KMS-11 (cell line): ENCODE results near the gene NDST3.

ENCODE experiments used
- H2AFZ ChIP-seq: fragments of 200-600 bp; sonication (generic); 2 replicates; pipeline ENCODE4 v1.6.1; 2016; ENCODE audit warnings: antibody characterized with exemption, mixed run types, low read depth
- H3K27ac ChIP-seq: fragments of 200-600 bp; sonication (generic); 2 replicates; pipeline ENCODE4 v1.6.1; 2016; ENCODE audit warnings: mild to moderate bottlenecking, mixed run types
- H3K27me3 ChIP-seq: fragments of 200-600 bp; sonication (generic); 2 replicates; pipeline ENCODE4 v1.6.1; 2017; ENCODE audit warnings: mild to moderate bottlenecking, low read depth, mixed run types, moderate library complexity; ENCODE audit not compliant: insufficient read depth
- H3K36me3 ChIP-seq: fragments of 200-600 bp; sonication (generic); 2 replicates; pipeline ENCODE4 v1.6.1; 2017; ENCODE audit warnings: mild to moderate bottlenecking, mixed run types; ENCODE audit not compliant: insufficient read depth
- H3K4me1 ChIP-seq: fragments of 200-600 bp; sonication (generic); 2 replicates; pipeline ENCODE4 v1.6.1; 2016; ENCODE audit warnings: mild to moderate bottlenecking, low read depth, mixed run types; ENCODE audit not compliant: poor library complexity, severe bottlenecking
- H3K4me2 ChIP-seq: fragments of 200-600 bp; sonication (generic); 2 replicates; pipeline ENCODE4 v1.7.0; 2016; ENCODE audit warnings: mild to moderate bottlenecking, mixed run types
- H3K4me3 ChIP-seq: fragments of 200-600 bp; sonication (generic); IDR thresholded peaks from 2 replicates; pipeline ENCODE4 v1.6.1; 2017; ENCODE audit warnings: low read depth, low read length, mixed read lengths; ENCODE audit not compliant: insufficient read depth
- H3K79me2 ChIP-seq: fragments of 200-600 bp; sonication (generic); 2 replicates; pipeline ENCODE4 v1.6.1; 2016; ENCODE audit warnings: low read depth, mixed run types; ENCODE audit not compliant: insufficient read depth
- H3K9ac ChIP-seq: fragments of 200-600 bp; sonication (generic); 2 replicates; pipeline ENCODE4 v1.6.1; 2016; ENCODE audit warnings: mild to moderate bottlenecking, mixed run types
- H4K20me1 ChIP-seq: fragments of 200-600 bp; sonication (generic); 2 replicates; pipeline ENCODE4 v1.6.1; 2016; ENCODE audit warnings: mild to moderate bottlenecking, mixed run types; ENCODE audit not compliant: insufficient read depth
- TF ChIP-seq, protein P1 (sequence below): fragments of 200-600 bp; sonication (generic); conservative IDR thresholded peaks from 2 replicates; pipeline ENCODE4 v1.6.1; 2017; ENCODE audit warnings: low read depth, mild to moderate bottlenecking, antibody characterized with exemption, low read length, moderate library complexity, mixed read lengths

The NDST3 gene

DNA sequence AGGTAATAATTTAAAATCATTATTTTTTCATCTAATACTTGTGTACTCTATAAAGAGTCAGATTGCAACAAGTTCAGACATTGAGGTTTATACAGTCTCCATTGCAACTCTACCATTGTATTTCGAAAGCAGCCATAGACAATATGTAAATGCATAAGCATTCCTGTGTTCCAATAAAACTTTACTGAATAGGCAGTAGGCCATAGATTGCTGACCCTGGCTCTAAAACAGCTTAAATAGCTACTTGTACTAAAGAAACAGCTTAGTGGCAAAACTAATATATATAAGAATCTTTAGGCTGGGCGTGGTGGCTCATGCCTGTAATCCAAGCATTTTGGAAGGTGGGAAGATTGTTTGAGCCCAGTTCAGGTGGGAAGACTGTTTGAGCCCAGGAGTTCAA is 203.2 kb downstream of the NDST3 start:
- no peaks in the 10 kb centered on the region for H3K4me1 ChIP-seq
- no peaks in the 10 kb centered on the region for H3K36me3 ChIP-seq
- no peak overlapping the region for H3K4me2 ChIP-seq
- no peak overlapping the region for H2AFZ ChIP-seq
- H4K20me1 ChIP-seq, result no peaks in the 10 kb centered on the region
- H3K27me3 ChIP-seq, result no peaks in the 10 kb centered on the region
- no peak overlapping the region for H3K9ac ChIP-seq
- no peaks in the 10 kb centered on the region for H3K79me2 ChIP-seq
- TF ChIP-seq, protein P1, sequence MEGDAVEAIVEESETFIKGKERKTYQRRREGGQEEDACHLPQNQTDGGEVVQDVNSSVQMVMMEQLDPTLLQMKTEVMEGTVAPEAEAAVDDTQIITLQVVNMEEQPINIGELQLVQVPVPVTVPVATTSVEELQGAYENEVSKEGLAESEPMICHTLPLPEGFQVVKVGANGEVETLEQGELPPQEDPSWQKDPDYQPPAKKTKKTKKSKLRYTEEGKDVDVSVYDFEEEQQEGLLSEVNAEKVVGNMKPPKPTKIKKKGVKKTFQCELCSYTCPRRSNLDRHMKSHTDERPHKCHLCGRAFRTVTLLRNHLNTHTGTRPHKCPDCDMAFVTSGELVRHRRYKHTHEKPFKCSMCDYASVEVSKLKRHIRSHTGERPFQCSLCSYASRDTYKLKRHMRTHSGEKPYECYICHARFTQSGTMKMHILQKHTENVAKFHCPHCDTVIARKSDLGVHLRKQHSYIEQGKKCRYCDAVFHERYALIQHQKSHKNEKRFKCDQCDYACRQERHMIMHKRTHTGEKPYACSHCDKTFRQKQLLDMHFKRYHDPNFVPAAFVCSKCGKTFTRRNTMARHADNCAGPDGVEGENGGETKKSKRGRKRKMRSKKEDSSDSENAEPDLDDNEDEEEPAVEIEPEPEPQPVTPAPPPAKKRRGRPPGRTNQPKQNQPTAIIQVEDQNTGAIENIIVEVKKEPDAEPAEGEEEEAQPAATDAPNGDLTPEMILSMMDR, result no peak
- H3K27ac ChIP-seq, result no peak overlapping the region
- no peak overlapping the region for H3K4me3 ChIP-seq

DNA sequence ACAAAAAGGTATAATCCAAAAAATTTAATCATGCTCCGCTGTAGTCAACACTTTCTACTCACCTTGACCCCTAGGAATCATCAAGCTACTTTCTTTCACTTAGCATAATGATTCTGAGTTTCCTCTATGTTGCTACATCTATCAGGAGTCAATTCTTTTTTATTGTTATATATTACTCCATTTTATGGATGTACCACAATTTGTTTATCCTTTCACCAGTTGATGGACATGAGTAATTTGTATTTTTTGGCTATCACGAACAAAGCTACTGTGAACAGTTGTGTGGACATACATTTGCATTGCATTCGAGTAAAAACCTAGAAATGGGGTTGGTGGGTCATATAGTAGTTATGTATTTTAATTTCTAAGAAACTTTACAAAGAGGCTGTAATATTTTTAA is 215.6 kb downstream of the NDST3 start:
- Histone ChIP-seq H3K27ac (no peak overlapping the region), H3K4me2 (no peak overlapping the region), H3K9ac (no peak overlapping the region), H3K27me3 (no peaks in the 10 kb centered on the region), H3K4me1 (no peaks in the 10 kb centered on the region), H2AFZ (no peak overlapping the region), H3K36me3 (no peaks in the 10 kb centered on the region), H3K4me3 (no peak overlapping the region), H4K20me1 (no peaks in the 10 kb centered on the region), H3K79me2 (no peaks in the 10 kb centered on the region)
- TF ChIP-seq, protein P1, result no peak

DNA sequence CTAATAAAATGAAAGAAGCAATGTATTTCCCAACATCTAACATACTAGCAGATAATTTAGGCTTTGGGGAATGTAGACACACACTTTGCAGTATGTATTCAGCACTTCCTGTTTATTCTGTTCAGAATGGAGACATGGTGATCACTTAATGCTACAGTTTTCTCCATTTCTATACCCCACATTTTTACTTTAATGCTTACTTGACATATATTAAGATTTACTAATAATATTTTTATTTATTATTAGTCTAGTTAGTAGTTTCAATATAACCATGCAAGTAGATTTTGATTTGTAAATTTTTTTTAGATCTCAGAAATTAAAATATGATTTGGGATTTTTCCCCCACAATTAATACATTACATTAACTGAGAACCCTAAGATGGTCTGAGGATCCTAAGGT is 220.1 kb downstream of the NDST3 start:
- Histone ChIP-seq H3K9ac (no peak overlapping the region), H4K20me1 (no peaks in the 10 kb centered on the region), H3K27me3 (no peaks in the 10 kb centered on the region), H3K27ac (no peak overlapping the region), H3K4me2 (no peak overlapping the region), H3K4me1 (no peaks in the 10 kb centered on the region), H3K4me3 (no peak overlapping the region), H2AFZ (no peak overlapping the region), H3K36me3 (no peaks in the 10 kb centered on the region), H3K79me2 (no peaks in the 10 kb centered on the region)
- TF ChIP-seq, protein P1, result no peak

DNA sequence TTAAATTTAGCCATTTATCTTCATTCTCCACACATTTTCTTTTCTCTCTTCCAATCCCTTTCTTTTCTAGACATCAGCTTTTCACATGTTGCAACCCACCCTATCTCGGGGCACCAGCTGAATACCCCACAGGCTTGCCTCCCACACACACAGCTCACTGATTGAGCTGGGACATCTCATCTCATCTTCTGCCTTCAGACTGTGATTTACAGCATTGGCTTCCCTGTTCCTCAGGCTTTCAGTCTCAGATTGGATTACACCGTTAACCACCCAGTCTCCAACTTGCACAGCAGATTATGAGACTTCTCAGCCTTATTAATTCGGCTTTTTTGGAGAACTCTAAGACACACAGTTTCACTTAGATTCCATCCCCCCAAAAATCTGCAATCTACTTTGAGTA is 224.8 kb downstream of the NDST3 start:
- Histone ChIP-seq H3K4me3 (no peak overlapping the region), H4K20me1 (no peaks in the 10 kb centered on the region), H2AFZ (no peak overlapping the region)

More for the DNA sequence above, 224.8 kb downstream of the NDST3 start:
- no peak overlapping the region for H3K9ac ChIP-seq
- no peaks in the 10 kb centered on the region for H3K36me3 ChIP-seq
- no peak overlapping the region for H3K27ac ChIP-seq
- no peaks in the 10 kb centered on the region for H3K4me1 ChIP-seq
- no peak overlapping the region for H3K4me2 ChIP-seq
- no peaks in the 10 kb centered on the region for H3K27me3 ChIP-seq
- TF ChIP-seq, protein P1, result no peak
- no peaks in the 10 kb centered on the region for H3K79me2 ChIP-seq
